ENCODE data around the gene TEX54. TPM values are rescaled to one million over a fixed set of nuclear protein-coding genes. Genes with fewer than 3 reads are reported as not detected.

TEX54 gene
- total and polyA plus RNA-seq, 2 of the 13 experiments (the other 11 are each of a cell fraction or from before 2014, with no cell fraction given), result not detected

DNA sequence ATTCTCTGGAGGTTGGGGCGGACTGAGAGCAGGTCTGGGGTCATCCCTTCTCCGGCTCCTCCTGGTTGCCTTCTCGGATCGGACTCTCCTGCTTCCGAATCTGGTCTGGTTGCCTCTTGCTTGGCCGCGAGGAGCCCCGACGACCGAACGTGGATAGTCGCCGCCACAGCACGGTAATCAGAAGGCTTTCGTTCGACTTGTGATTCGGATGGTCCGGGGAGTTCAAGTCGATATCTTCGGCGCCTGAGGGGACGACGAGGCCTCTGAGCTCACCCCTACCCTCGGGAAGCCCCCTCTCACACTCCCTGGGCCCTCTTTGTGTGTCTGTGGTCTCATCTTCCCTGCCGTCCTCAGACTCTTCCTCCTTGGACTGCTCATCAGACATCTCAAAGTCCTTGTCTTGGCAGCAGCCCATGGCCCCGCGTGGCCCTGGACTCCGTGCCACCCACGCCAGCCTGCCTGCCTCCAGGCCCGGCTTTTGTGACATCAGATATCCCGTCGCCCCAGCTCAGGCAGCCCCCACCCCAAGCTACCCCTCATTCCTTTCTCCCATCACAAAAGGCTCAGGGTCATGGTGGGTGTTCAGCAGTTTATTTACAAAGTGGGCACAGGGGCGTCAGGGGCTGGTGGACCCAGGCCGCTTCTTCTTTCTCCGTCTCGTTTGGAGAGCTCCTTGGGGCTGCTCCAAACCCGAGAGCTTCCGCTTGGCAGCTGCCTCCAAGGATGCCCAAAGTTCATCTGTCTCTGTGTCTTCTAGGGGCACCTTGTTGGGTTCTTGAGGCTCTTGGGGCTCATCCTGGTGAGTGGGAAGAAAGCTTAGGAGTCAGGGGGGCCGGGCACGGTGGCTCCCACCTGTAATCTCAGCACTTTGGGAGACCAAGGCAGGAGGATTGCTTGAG, at the start of gene TEX54 (continued):
- TF ChIP-seq, protein P1, sequence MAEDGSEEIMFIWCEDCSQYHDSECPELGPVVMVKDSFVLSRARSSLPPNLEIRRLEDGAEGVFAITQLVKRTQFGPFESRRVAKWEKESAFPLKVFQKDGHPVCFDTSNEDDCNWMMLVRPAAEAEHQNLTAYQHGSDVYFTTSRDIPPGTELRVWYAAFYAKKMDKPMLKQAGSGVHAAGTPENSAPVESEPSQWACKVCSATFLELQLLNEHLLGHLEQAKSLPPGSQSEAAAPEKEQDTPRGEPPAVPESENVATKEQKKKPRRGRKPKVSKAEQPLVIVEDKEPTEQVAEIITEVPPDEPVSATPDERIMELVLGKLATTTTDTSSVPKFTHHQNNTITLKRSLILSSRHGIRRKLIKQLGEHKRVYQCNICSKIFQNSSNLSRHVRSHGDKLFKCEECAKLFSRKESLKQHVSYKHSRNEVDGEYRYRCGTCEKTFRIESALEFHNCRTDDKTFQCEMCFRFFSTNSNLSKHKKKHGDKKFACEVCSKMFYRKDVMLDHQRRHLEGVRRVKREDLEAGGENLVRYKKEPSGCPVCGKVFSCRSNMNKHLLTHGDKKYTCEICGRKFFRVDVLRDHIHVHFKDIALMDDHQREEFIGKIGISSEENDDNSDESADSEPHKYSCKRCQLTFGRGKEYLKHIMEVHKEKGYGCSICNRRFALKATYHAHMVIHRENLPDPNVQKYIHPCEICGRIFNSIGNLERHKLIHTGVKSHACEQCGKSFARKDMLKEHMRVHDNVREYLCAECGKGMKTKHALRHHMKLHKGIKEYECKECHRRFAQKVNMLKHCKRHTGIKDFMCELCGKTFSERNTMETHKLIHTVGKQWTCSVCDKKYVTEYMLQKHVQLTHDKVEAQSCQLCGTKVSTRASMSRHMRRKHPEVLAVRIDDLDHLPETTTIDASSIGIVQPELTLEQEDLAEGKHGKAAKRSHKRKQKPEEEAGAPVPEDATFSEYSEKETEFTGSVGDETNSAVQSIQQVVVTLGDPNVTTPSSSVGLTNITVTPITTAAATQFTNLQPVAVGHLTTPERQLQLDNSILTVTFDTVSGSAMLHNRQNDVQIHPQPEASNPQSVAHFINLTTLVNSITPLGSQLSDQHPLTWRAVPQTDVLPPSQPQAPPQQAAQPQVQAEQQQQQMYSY (CRISPR knock-in tag; IDR thresholded peaks at IDR 0.05), result peak; percentile 56; the same call in 1 of the 2 replicates
- TF ChIP-seq NR2F2 (IDR thresholded peaks at IDR 0.05; ENCODE audit: borderline replicate concordance, low read depth) (no peak), ZNF232 (CRISPR knock-in tag; IDR thresholded peaks at IDR 0.05; ENCODE audit: borderline replicate concordance) (0 out of 2 replicates have a peak, but pooled peaks have one; percentile 37), HOXA7 (CRISPR knock-in tag; IDR thresholded peaks at IDR 0.05) (no peak), HOXA5 (CRISPR knock-in tag; IDR thresholded peaks at IDR 0.05) (peak; percentile 54; the same call in 1 of the 2 replicates), ZNF746 (CRISPR knock-in tag; IDR thresholded peaks at IDR 0.05) (no peak), ZNF256 (CRISPR knock-in tag; conservative IDR thresholded peaks at IDR 0.05) (0 out of 2 replicates have a peak, but pooled peaks have one; percentile 33), ZSCAN20 (CRISPR knock-in tag; IDR thresholded peaks at IDR 0.05; ENCODE audit: borderline replicate concordance) (0 out of 2 replicates have a peak, but pooled peaks have one; percentile 58), RARG (CRISPR knock-in tag; IDR thresholded peaks at IDR 0.05; ENCODE audit: low read depth) (no peak), SAFB2 (CRISPR knock-in tag; IDR thresholded peaks at IDR 0.05; ENCODE audit: borderline replicate concordance, low read depth) (no peak), JUNB (CRISPR knock-in tag; IDR thresholded peaks at IDR 0.05; ENCODE audit: borderline replicate concordance) (no peak), ZNF546 (CRISPR knock-in tag; conservative IDR thresholded peaks at IDR 0.05) (no peak), PPARG (CRISPR knock-in tag; conservative IDR thresholded peaks at IDR 0.05) (no peak)
- TF ChIP-seq, protein P2, sequence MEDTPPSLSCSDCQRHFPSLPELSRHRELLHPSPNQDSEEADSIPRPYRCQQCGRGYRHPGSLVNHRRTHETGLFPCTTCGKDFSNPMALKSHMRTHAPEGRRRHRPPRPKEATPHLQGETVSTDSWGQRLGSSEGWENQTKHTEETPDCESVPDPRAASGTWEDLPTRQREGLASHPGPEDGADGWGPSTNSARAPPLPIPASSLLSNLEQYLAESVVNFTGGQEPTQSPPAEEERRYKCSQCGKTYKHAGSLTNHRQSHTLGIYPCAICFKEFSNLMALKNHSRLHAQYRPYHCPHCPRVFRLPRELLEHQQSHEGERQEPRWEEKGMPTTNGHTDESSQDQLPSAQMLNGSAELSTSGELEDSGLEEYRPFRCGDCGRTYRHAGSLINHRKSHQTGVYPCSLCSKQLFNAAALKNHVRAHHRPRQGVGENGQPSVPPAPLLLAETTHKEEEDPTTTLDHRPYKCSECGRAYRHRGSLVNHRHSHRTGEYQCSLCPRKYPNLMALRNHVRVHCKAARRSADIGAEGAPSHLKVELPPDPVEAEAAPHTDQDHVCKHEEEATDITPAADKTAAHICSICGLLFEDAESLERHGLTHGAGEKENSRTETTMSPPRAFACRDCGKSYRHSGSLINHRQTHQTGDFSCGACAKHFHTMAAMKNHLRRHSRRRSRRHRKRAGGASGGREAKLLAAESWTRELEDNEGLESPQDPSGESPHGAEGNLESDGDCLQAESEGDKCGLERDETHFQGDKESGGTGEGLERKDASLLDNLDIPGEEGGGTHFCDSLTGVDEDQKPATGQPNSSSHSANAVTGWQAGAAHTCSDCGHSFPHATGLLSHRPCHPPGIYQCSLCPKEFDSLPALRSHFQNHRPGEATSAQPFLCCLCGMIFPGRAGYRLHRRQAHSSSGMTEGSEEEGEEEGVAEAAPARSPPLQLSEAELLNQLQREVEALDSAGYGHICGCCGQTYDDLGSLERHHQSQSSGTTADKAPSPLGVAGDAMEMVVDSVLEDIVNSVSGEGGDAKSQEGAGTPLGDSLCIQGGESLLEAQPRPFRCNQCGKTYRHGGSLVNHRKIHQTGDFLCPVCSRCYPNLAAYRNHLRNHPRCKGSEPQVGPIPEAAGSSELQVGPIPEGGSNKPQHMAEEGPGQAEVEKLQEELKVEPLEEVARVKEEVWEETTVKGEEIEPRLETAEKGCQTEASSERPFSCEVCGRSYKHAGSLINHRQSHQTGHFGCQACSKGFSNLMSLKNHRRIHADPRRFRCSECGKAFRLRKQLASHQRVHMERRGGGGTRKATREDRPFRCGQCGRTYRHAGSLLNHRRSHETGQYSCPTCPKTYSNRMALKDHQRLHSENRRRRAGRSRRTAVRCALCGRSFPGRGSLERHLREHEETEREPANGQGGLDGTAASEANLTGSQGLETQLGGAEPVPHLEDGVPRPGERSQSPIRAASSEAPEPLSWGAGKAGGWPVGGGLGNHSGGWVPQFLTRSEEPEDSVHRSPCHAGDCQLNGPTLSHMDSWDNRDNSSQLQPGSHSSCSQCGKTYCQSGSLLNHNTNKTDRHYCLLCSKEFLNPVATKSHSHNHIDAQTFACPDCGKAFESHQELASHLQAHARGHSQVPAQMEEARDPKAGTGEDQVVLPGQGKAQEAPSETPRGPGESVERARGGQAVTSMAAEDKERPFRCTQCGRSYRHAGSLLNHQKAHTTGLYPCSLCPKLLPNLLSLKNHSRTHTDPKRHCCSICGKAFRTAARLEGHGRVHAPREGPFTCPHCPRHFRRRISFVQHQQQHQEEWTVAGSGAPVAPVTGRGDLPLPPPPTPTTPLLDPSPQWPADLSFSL (CRISPR knock-in tag; IDR thresholded peaks at IDR 0.05), result no peak
- TF ChIP-seq, protein P3, sequence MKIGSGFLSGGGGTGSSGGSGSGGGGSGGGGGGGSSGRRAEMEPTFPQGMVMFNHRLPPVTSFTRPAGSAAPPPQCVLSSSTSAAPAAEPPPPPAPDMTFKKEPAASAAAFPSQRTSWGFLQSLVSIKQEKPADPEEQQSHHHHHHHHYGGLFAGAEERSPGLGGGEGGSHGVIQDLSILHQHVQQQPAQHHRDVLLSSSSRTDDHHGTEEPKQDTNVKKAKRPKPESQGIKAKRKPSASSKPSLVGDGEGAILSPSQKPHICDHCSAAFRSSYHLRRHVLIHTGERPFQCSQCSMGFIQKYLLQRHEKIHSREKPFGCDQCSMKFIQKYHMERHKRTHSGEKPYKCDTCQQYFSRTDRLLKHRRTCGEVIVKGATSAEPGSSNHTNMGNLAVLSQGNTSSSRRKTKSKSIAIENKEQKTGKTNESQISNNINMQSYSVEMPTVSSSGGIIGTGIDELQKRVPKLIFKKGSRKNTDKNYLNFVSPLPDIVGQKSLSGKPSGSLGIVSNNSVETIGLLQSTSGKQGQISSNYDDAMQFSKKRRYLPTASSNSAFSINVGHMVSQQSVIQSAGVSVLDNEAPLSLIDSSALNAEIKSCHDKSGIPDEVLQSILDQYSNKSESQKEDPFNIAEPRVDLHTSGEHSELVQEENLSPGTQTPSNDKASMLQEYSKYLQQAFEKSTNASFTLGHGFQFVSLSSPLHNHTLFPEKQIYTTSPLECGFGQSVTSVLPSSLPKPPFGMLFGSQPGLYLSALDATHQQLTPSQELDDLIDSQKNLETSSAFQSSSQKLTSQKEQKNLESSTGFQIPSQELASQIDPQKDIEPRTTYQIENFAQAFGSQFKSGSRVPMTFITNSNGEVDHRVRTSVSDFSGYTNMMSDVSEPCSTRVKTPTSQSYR (CRISPR knock-in tag; IDR thresholded peaks at IDR 0.05; ENCODE audit: borderline replicate concordance), result no peak
